ENCODE data around the gene LUZP2.

DNA sequence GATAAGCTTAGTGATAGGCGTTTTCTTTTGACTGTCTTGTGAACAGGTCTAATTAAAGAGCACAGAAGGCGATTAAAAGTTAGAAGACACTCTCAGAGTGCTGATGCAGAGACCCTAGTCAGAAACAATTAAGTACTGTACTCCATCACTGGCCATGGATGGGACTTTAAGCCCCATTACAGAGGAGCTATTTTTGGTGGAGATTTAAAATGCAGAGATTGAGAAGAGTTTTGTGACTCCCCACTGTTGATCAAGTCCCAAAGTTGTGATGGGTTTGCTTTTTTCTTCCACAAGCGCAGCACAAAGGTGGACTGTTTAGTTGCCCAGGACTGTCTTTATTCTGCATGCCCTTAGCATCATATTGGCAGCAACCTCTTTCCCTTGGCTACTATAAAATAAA, 978 bp downstream of the LUZP2 start:
- TF ChIP-seq ZNF232 (CRISPR knock-in tag; IDR thresholded peaks at IDR 0.05) (no peak), IRF2 (CRISPR knock-in tag; IDR thresholded peaks at IDR 0.05; ENCODE audit: borderline replicate concordance, low read depth) (no peak), ZNF263 (CRISPR knock-in tag; IDR thresholded peaks at IDR 0.05; ENCODE audit: low read depth) (no peak)
- TF ChIP-seq, protein P1, sequence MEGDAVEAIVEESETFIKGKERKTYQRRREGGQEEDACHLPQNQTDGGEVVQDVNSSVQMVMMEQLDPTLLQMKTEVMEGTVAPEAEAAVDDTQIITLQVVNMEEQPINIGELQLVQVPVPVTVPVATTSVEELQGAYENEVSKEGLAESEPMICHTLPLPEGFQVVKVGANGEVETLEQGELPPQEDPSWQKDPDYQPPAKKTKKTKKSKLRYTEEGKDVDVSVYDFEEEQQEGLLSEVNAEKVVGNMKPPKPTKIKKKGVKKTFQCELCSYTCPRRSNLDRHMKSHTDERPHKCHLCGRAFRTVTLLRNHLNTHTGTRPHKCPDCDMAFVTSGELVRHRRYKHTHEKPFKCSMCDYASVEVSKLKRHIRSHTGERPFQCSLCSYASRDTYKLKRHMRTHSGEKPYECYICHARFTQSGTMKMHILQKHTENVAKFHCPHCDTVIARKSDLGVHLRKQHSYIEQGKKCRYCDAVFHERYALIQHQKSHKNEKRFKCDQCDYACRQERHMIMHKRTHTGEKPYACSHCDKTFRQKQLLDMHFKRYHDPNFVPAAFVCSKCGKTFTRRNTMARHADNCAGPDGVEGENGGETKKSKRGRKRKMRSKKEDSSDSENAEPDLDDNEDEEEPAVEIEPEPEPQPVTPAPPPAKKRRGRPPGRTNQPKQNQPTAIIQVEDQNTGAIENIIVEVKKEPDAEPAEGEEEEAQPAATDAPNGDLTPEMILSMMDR (IDR thresholded peaks at IDR 0.05): no peak
- TF ChIP-seq, protein P2, sequence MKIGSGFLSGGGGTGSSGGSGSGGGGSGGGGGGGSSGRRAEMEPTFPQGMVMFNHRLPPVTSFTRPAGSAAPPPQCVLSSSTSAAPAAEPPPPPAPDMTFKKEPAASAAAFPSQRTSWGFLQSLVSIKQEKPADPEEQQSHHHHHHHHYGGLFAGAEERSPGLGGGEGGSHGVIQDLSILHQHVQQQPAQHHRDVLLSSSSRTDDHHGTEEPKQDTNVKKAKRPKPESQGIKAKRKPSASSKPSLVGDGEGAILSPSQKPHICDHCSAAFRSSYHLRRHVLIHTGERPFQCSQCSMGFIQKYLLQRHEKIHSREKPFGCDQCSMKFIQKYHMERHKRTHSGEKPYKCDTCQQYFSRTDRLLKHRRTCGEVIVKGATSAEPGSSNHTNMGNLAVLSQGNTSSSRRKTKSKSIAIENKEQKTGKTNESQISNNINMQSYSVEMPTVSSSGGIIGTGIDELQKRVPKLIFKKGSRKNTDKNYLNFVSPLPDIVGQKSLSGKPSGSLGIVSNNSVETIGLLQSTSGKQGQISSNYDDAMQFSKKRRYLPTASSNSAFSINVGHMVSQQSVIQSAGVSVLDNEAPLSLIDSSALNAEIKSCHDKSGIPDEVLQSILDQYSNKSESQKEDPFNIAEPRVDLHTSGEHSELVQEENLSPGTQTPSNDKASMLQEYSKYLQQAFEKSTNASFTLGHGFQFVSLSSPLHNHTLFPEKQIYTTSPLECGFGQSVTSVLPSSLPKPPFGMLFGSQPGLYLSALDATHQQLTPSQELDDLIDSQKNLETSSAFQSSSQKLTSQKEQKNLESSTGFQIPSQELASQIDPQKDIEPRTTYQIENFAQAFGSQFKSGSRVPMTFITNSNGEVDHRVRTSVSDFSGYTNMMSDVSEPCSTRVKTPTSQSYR (CRISPR knock-in tag; IDR thresholded peaks at IDR 0.05): no peak
